ENCODE measurements around the gene MLYCD. TPM values are rescaled to one million over a fixed set of nuclear protein-coding genes. Genes with fewer than 3 reads are reported as not detected.

The MLYCD gene
- total and polyA plus RNA-seq, 2 donors: 1.8 to 3.5 TPM

GRCh38 chr16:83974475-83974874, 75.6 kb downstream of the MLYCD start:
- Histone ChIP-seq H3K36me3 (ENCODE audit: control insufficient read depth in 2 of 2, insufficient read depth in 2 of 2, low read length in 1 of 2) (no peaks in the 10 kb centered on the region), H3K9me3 (ENCODE audit: control insufficient read depth in 2 of 2, insufficient read depth in 1 of 2, low read length in 1 of 2) (peaks cover 0 to 7% of the 10 kb centered on the region in 2 donors), H3K4me1 (ENCODE audit: control insufficient read depth in 2 of 2, insufficient read depth in 2 of 2, low read length in 2 of 2) (no peaks in the 10 kb centered on the region), H3K27ac (ENCODE audit: low read depth in 1 of 2, low read length in 1 of 2) (no peak overlapping the region), H3K4me3 (ENCODE audit: low read length in 2 of 2) (no peak overlapping the region), H3K27me3 (ENCODE audit: control insufficient read depth in 2 of 2, insufficient read depth in 1 of 2, low read length in 1 of 2) (peaks cover 14 to 30% of the 10 kb centered on the region in 2 donors)
- no peak for DNase-seq (ENCODE audit: low read depth in 6 of 9, low spot score in 9 of 9)
- 72% methylated on average over 7 of the region's 7 CpGs for WGBS

- Histone ChIP-seq H3K4me1 (ENCODE audit: control insufficient read depth in 2 of 2, insufficient read depth in 2 of 2, low read length in 2 of 2) (no peaks in the 10 kb centered on the region), H3K36me3 (ENCODE audit: control insufficient read depth in 2 of 2, insufficient read depth in 2 of 2, low read length in 1 of 2) (no peaks in the 10 kb centered on the region), H3K27me3 (ENCODE audit: control insufficient read depth in 2 of 2, insufficient read depth in 1 of 2, low read length in 1 of 2) (peaks cover 2 to 18% of the 10 kb centered on the region in 2 donors), H3K9me3 (ENCODE audit: control insufficient read depth in 2 of 2, insufficient read depth in 1 of 2, low read length in 1 of 2) (peaks cover 0 to 7% of the 10 kb centered on the region in 2 donors), H3K27ac (ENCODE audit: low read depth in 1 of 2, low read length in 1 of 2) (no peak overlapping the region), H3K4me3 (ENCODE audit: low read length in 2 of 2) (no peak overlapping the region)
- no peak for DNase-seq (ENCODE audit: low read depth in 6 of 9, low spot score in 9 of 9)
- 89% methylated on average over 15 of the region's 15 CpGs for WGBS
Measured at GRCh38 chr16:83975590-83976260, 76.8 kb downstream of the MLYCD start.

Other genes starting within 250 kb of the MLYCD start
- 78.7 TPM for gene HSBP1, start 91.1 kb upstream of the MLYCD start, total RNA-seq
- gene HSBP1, start 91.1 kb upstream of the MLYCD start, polyA plus RNA-seq: 69.0 TPM
- 0.42 TPM for gene OSGIN1, start 54.1 kb downstream of the MLYCD start, total RNA-seq
- gene OSGIN1, start 54.1 kb downstream of the MLYCD start, polyA plus RNA-seq: 3.8 TPM
- gene NECAB2, start 69.1 kb downstream of the MLYCD start, total RNA-seq: 0.19 TPM
- gene NECAB2, start 69.1 kb downstream of the MLYCD start, polyA plus RNA-seq: 0.75 TPM
- gene SLC38A8, start 143.7 kb downstream of the MLYCD start, total RNA-seq: 0.57 TPM
- gene SLC38A8, start 143.7 kb downstream of the MLYCD start, polyA plus RNA-seq: 0.66 TPM
- gene MBTPS1, start 217.8 kb downstream of the MLYCD start, total RNA-seq: 39.4 TPM
- gene MBTPS1, start 217.8 kb downstream of the MLYCD start, polyA plus RNA-seq: 65.6 TPM
- 21.2 TPM for gene HSDL1, start 246.1 kb downstream of the MLYCD start, total RNA-seq
- 21.4 TPM for gene HSDL1, start 246.1 kb downstream of the MLYCD start, polyA plus RNA-seq
- 0.09 TPM for gene DNAAF1, start 246.2 kb downstream of the MLYCD start, total RNA-seq
- 3.1 TPM for gene DNAAF1, start 246.2 kb downstream of the MLYCD start, polyA plus RNA-seq

Measured in thymus (tissue), 11 donors.